GM18907 (cell line): ENCODE measurements around the gene AGPAT1.

Experiments used
- ATAC-seq: cut with Tn5 transposase; IDR thresholded peaks from one replicate; pipeline ENCODE4 v1.9.1; 2021; ENCODE audit warnings: mild to moderate bottlenecking, moderate library complexity; ENCODE audit not compliant: unreplicated experiment

The AGPAT1 gene

DNA sequence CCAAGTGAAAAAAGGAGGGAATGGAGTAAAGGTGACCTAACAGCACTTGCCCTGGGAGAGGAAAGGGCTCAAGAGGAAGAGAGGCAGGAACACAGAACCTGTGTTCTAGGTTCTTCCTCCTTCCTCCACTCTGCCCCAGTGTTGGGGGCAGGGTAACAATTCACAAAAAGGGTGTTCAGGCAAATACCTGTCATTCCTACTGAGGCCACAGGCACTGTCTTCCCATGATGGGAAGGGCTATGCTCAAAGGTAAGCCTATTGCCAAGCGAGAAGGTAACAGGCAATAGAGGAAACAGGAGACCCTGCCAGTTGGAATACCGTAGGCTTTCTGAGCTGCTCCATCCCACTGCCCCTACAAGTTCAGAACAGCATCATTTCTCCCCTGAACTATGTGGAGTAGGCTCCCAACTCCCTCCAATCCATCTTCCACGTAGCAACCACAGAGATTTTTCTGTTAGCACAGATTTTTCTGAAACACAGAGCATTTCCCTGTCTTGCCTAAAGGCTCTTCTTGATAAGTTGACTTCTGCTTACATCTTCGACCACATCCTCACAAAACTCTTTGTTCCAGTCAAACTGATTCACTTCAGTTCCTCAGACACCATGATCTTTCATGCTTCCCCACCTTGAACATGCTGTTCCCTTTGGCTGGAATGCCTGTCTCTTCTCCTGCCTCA, 2.7 kb downstream of the AGPAT1 start:
- ATAC-seq = no peak

DNA sequence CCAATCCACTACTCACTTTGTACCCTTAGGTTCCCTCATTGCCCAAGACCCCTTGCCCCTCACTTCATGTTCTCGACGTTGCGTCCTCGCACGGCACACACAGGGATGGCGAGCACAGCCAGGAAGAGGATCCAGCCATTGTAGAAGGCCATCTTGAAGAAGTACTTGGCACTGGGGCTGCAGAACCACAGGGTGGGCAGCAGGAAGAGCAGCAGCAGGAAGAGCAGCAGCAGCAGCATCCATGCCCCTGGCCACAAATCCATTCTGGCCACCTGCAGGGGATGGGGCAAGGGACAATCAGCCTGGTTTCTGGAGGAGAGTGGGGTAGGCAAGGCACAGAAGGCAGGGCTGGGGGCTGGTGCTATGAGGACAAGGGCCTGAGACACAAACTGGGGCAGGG, 4.7 kb downstream of the AGPAT1 start:
- no peak for ATAC-seq

DNA sequence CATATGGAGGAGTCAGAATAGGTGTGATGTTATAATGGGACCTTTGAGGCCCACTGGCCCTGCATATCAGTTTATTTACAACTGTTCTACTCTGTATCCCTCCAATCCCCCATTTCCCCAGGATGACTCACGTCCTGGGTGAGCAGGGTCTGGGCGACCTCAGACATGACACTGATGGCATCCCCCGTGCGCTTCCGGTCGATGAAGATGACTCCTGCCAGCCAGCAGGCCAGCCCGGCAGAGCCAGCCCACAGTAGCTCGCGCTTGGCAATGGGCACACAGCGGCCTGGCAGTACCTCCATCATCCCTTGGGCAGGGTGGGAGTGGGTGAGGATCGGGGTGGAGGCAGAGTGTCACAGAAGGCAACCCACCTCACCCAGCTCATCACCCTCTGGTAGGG, 5.6 kb downstream of the AGPAT1 start:
- no peak for ATAC-seq

DNA sequence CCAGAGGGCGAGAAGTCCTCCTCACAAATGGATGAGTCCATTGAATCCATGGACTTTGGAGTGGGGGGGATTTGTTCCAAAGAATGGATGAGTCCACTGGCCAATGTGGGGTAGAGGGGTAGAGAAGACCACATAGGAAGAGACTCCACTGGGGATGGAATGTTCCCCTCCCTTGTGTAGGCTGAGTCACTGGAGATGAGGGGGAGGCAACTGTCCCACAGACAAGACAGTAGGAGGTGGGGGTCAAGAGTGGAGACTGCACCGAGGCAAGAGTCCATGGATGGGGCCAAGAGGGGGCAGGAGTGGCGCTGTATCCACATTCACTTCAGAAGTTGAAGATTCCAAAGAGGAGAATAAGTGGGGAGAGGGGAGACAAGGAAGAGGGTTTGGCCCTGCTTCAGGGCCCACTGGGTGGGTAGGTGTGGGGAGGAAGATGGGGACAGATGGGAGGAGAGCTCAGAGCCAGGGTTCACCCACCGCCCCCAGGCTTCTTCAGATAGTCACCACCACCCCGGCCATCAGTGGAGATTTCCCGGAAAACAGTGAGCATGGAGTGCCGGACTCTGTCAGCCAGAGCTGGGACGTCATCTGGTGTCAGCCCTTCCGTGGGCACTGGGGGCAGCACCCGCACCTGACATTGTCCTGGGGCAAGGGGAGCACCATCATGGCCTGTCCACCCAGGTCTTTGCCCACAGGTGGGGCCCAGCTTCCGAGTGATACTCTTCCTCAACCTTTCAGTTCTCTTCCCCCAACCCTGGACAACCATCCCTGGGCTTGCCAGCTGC, 6.9 kb downstream of the AGPAT1 start:
- ATAC-seq = no peak

DNA sequence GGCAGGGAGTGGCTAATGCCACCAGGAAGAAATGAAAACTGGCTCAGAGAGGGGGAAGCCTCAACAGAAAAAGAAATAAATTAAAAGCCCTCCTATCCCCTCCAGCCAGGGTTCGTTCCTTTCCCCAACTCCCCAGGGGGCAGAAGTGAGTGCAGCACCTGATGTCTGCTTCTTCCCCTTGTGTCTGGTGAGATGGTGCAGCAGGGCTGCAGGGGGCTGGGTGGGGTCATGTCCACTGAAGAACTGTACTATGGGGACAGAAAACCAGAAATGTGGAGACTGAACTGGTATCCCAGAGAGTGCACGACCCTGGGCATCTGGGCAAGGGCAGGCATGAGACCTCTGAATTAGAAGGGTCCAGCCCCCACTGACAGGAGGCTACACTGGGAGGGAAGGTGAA, 7.5 kb downstream of the AGPAT1 start:
- no peak for ATAC-seq

DNA sequence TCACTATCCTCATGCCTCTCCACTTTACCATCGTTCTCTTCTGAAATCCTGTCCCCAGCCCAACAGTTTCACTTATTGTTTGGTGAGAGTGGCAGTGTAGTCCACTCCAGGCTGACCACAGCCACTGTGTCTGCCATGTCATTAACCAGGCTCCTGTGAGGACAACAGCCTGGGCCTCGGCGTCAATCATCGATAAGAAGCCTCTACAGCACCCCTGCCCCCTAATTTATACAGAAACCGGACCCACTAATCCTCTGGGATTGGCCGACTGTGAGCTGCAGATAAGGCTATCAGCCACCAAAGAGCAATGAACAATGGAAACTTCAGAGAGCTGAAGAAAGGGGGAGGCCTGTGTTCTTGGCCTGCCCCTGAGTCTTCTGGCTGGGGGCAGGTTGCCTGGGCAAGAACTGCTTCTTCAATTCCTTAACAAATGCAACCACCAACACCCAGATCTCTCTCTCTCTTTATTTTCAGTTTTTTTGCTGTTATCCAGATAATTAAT, 8.1 kb downstream of the AGPAT1 start:
- ATAC-seq = no peak

DNA sequence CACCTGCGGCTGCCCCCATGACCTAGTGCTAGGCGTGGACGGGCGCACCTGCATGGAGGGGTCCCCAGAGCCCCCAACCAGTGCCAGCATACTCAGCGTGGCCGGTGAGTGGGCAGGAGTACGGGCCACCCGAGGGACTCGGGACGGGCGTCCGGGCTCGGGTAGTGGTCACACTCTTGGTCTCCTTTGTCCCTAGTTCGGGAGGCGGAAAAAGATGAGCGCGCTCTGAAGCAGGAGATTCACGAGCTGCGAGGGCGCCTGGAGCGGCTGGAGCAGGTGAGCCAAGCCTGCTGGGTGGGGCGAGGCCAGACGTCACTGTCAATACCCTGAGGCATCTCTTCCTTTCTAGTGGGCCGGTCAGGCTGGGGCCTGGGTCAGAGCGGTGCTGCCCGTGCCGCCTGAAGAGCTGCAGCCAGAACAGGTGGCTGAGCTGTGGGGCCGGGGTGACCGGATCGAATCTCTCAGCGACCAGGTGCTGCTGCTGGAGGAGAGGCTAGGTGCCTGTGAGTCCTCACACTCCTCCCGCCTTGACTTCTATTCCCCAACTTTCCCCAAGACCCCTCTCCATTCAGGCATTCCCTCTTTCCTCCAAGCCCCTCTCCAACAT, 8.6 kb downstream of the AGPAT1 start:
- no peak for ATAC-seq

DNA sequence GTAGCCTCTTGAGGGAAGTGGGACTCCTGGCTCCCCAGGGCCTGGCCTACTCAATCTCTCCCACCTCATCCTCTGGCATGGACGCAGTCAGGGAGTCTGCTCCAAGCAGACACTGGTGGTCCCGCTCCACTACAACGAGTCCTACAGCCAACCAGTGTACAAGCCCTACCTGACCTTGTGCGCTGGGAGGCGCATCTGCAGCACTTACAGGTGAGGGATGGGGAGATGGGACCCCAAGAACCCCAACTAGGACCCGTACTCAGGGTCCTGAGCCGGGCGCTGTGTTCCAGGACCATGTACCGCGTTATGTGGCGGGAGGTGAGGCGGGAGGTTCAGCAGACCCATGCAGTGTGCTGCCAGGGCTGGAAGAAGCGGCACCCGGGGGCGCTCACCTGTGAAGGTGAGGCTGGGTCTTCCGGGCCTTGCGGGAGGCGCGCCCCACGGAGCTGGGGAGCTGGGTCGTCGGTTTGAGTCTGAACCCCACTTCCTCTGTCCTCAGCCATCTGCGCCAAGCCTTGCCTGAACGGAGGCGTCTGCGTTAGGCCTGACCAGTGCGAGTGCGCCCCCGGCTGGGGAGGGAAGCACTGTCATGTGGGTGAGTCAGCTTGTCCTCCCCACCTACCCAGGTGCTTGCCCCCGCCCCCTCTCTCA, 9.3 kb downstream of the AGPAT1 start:
- ATAC-seq = no peak

DNA sequence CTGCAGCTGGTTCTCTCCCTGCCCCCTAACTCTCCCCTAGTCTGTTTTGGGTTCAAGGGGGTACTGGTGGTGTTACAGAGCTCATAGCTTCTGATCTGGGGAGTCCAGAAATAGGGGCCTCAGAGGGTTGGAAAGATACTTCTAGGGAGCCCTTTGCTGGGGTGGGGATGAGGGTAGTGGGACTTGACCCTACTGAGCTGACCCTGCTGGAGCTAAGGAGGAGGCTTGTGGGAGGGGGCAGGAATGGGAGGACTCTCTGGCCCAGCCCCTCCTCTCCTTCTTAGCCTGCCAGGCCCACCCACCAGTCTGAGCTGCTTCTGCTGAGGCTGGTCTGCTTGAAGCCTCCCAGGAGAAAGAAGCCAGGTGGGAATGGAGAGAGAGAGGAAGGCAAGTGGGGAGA, 11.6 kb downstream of the AGPAT1 start, which contains the start of gene EGFL8:
Gene EGFL8, plus strand, starts transcription at position 301 of the 400 bp plus-strand sequence. CDS start 1,571 bp downstream, outside the sequence.
- ATAC-seq = no peak

DNA sequence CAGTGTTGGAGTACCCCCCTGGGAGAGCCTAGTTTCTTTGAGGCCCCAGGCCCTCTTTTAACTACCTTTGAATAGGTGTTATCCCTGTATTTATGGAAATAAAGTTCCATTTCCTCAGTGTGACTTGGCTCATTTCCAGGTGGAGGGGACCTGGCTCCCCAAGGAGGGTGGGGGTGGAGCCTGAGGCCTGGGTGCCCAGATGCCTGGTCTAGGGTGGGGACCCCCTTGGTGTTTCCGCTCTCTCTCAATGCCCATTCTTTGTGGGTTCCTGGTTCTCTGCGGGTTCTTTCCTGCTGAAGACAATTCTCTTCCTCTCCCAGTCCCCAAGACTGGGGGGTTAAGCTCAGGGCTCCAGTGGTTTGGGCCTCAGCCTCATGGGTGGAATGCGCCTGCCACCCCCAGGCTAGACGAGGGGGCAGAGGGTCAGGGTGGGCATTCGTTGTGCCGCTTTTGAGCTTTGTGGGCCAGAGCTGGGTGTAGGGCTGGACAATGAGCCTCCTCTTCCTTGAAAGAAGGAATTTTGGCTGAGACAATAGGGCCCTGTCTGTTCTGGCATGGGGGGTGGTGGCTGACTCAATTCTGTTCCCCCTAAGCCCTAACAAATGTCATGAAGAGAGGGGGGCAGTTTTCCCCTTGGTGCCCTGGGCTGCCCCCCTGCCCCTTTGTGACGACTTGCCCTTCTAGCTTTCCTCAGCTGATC, 12.2 kb downstream of the AGPAT1 start:
- no peak for ATAC-seq

DNA sequence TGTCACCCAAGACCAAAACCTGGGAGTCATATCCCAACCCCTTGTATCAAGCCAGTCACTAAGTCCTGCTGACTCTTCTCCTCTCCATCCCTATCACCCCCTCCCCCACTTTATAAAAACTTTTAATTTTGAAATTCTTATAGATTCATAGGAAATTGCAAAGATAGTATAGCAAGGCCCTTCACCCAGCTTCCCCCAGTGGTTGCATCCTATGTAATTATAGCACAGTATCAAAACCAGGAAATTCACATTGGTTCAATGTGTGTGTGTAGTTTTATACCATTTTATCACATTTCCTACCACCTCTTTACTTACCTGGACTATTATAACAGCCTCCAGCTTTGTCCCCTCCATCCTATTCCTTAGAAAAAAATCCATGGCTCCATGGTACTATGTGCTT, 17.8 kb downstream of the AGPAT1 start:
- ATAC-seq = no peak

DNA sequence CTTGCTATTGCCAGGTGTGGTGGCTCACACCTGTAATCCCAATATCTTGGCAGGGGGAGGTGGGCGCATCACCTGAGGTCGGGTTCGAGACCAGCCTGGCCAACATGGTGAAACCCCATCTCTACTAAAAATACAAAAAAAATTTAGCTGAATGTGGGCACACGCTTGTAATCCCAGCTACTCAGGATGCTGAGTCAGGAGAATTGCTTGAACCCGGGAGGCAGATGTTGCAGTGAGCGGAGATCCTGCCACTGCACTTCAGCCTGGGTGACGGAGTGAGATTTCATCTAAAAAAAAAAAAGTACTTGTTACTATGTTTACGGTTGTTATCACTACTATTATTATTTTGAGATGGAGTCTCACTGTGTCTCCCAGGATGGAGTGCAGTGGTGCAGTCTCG, 19.0 kb downstream of the AGPAT1 start:
- ATAC-seq = no peak

DNA sequence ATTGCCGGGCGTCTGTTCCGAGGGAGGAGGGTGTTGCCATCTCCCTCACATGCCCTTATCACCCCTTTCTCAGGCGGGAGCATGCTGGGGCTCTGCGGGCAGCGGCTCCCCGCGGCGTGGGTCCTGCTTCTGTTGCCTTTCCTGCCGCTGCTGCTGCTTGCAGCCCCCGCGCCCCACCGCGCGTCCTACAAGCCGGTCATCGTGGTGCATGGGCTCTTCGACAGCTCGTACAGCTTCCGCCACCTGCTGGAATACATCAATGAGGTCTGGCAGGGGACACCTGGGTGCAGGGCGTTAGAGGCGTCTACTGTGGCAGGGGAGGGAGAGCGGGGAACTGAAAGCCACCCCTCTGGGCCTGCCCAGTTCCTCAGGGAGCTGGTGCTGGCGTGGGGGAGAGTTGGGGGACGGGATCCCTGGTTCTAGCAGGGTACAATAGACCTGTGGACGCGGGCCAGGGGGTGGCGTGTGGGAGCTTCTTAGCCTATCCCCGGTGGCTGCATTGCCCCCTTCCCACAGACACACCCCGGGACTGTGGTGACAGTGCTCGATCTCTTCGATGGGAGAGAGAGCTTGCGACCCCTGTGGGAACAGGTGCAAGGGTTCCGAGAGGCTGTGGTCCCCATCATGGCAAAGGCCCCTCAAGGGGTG, 21.2 kb downstream of the AGPAT1 start:
- ATAC-seq = peak; percentile 56

DNA sequence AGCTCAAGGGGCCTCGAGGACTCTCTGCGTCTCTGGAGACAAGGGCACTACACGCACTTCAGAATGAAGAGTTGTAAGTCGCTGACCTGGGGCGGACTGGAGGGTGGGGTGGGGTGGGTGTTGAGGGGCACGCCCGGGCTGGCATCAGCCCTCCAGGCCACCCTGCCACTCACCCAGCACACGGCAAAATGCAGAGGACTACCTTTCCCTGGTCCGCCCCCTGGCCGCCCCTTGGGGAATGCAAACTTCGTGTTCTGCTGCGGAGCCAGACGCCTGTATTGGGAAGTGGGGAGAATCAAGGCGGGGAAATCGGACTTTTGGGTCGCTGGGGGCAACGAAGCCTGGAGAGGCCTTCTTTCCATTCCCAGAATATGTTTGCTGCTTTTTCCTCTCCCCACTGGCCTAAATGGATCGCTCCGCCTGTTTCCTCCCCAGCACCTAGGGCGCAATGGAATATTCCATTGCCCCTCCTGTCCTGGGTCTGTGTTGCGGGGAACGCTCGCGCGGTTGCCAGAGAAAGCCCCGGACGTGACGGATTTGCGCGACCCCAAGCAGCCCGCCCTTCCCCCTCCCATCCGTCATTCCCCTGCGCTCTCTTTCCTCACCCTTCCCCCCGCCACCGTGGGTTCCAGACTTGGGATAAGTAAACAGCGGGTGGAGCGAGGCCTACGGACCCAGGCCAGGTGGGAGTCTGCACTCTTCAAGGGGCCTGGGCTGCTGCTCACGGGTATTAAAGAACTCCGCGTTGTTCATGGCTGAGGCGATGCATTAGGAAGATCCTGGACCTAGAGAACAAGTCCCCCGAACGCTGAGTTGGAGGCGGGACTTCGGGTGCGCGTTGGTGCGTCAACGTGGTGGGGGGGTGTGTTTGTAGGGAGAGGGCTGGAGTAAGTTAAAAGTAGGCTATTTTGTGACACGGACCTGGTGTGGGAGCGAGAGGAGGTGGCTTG, 22.0 kb downstream of the AGPAT1 start, which contains the start of gene PPT2:
Gene PPT2, plus strand, starts transcription at position 578 of the 950 bp plus-strand sequence. CDS start 454 bp downstream, outside the sequence.
- ATAC-seq = peak; percentile 41

DNA sequence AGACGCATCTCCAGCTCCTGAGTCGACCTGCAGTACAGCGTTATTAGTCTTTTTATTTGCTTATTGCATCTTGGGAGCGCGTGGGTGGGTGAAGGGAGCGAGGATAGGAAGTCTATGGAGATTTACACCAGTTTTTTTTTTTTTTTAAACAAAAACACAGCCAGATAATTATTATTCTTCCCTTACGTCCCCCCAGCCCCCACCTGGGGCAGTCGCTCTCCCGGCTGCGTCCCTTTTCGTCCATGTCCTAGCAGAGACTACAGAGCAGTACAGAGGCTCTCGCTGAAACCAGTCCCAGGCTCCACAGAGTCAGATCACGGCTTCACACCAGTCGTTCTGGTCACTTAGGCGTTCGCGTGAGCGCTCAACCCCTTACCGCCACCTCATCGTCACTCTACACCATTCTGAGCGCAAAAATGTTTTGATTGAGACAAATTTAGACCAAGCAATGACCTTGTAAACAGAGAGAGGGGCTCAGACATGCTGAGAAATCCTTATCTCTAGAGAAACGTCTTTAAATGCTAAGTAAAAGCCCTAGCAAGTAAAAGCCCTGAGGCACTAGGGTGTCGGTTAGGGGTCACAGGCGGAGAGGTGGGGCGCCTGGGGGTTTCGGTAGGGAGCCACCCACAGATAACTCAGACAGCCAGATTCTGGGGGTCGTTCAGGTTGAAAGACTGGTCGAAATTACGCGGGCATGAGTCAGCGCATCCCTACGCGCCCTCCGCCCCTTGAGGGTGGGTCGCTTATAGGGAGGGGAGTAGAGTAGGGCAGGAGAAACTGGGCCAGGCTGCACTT, 22.9 kb downstream of the AGPAT1 start:
- ATAC-seq = no peak

DNA sequence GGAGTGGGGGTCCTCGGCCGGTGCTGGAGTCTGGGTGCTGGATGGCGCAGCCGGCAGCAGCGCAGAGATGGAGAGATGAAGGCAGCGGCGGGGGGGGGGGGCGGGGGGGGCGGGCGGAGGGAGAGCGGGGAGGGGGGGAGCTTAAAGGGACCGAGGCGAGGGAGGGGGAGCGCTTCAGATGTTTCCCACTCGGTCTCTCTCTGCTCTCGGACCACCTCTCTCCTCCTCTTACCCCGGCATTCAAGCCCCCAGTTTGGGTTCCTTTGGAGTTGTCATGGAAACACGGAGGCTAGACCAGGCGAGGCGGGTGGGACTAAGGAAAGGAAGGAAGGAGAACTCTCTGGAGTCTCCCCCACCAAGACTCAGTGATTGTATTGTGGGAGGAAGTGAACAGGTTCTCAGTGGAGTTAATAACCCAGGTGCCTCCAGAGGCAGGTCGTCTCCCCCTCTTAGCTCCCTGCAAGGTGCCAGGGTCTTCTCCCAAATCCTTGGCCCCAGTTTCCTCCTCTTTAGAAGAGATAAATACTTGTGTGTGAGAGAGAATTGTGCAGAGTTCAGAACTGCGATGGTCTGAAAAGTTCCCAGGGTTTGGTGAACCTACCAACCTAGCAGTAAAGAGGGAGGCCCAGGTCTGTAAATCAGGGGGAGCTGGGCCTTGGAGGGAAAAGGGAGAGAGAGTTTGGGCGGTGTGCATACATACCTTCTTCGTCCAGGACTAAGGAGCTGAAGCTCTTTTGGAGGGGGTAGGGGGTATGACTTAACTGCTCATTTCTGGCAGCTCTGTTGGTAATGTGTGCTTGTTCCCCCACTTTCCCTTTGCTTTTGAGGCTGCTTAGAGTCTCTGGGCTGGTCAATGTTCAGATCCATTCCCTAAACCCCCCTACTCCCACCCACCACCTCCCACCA, 23.8 kb downstream of the AGPAT1 start, which contains the start of gene PRRT1:
Gene PRRT1, minus strand, starts transcription at position 77 of the 906 bp plus-strand sequence. CDS start 112 bp downstream, outside the sequence.
- no peak for ATAC-seq
